ENCODE data around the gene PEX5. TPM values are rescaled to one million over a fixed set of nuclear protein-coding genes. Genes with fewer than 3 reads are reported as not detected.
"Not testable (repeated sequence)": the region's sequence is repeated elsewhere in the genome, so short reads cannot be mapped to it uniquely, and the experiment has no call there.

PEX5 gene
- total RNA-seq, 1 donor, result 25.9 TPM

DNA sequence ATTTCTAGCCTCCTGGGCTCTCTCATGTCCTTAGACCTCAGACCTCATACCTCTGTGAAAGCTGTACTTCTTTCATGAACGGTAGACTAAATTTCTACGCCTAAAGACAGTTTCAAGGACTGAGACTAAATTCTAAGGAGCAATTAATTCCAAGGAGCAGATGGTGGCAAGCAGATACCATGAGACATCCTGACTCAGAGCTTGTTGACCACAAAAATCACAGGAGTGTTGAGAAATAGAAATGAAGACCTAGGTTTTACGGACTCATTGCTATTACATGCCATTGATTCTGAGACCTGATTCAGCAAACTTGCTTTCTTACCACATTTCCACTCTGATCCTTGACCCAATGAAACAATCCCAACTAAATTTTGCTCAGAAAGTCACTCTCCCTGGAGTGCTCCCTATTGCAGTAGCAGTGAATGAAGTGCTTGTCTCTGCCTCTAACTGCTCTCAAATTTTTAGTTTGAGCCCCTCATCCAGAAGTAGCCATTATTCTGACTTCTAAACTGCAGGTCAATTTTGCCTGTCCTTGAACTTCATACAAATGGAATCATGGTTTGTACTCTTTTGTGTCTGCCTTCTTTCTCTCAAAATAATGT lies 52.0 kb downstream of the PEX5 start:
- DNase-seq (ENCODE audit: low read depth), result peak; percentile 61
- no peak overlapping the region for H3K4me3 ChIP-seq (ENCODE audit: low read depth, low read length)

GRCh38 chr12:7242176-7243101 lies 53.0 kb downstream of the PEX5 start:
- no peak for DNase-seq (ENCODE audit: low read depth)
- no peak overlapping the region for H3K4me3 ChIP-seq (ENCODE audit: low read depth, low read length)
- no peak for TF ChIP-seq CTCF (IDR thresholded peaks at IDR 0.05; ENCODE audit: insufficient read depth, low read depth, low read length)

More for the DNA sequence above, 52.0 kb downstream of the PEX5 start:
- TF ChIP-seq CTCF (IDR thresholded peaks at IDR 0.05; ENCODE audit: insufficient read depth, low read depth, low read length), result no peak

GRCh38 chr12:7251328-7251996 lies 62.0 kb downstream of the PEX5 start:
- H3K4me3 ChIP-seq (ENCODE audit: low read depth, low read length); DNase-seq (ENCODE audit: low read depth): not testable (repeated sequence)

- no peak for TF ChIP-seq CTCF (IDR thresholded peaks at IDR 0.05; ENCODE audit: insufficient read depth, low read depth, low read length)
- DNase-seq (ENCODE audit: low read depth), result no peak
- H3K4me3 ChIP-seq (ENCODE audit: low read depth, low read length), result no peak overlapping the region
Measured at GRCh38 chr12:7259060-7259459, 69.6 kb downstream of the PEX5 start.

Other genes starting within 250 kb of the PEX5 start
- not detected in 2 replicates for gene RNU7-1, start 245.9 kb upstream of the PEX5 start, total RNA-seq
- 94.7 and 96.7 TPM in 2 replicates for gene C12orf57, start 245.7 kb upstream of the PEX5 start, total RNA-seq
- not detected in 2 replicates for gene PTPN6, start 238.3 kb upstream of the PEX5 start, total RNA-seq
- gene PHB2, start 219.0 kb upstream of the PEX5 start, total RNA-seq, result 143 and 155 TPM in 2 replicates
- 32.9 and 44.9 TPM in 2 replicates for gene EMG1, start 218.8 kb upstream of the PEX5 start, total RNA-seq
- 20.6 and 26.3 TPM in 2 replicates for gene LPCAT3, start 171.2 kb upstream of the PEX5 start, total RNA-seq
- 127 and 146 TPM in 2 replicates for gene C1S, start 129.0 kb upstream of the PEX5 start, total RNA-seq
- gene C1R, start 97.2 kb upstream of the PEX5 start, total RNA-seq, result 83.4 and 84.2 TPM in 2 replicates
- 30.2 and 34.5 TPM in 2 replicates for gene C1RL, start 80.5 kb upstream of the PEX5 start, total RNA-seq
- gene RBP5, start 60.8 kb upstream of the PEX5 start, total RNA-seq, result not detected in 2 replicates
- 11.3 and 19.0 TPM in 2 replicates for gene CLSTN3, start 59.3 kb upstream of the PEX5 start, total RNA-seq
- gene ACSM4, start 114.4 kb downstream of the PEX5 start, total RNA-seq, result not detected in 2 replicates

All from fibroblast of villous mesenchyme (primary cell).